Measurements from ENCODE around the gene PCDH19.
"Not testable (repeated sequence)": the region's sequence is repeated elsewhere in the genome, so short reads cannot be mapped to it uniquely, and the experiment has no call there.

The PCDH19 gene

GRCh38 chrX:100409610-100410590 lies at the start of gene PCDH19:
PCDH19 (minus strand) TSS chrX:100410273; CDS start chrX:100408597, 1,676 bp downstream.
- DNase-seq (ENCODE audit: extremely low read depth in 1 of 2, low read depth in 1 of 2), result no peak

DNA sequence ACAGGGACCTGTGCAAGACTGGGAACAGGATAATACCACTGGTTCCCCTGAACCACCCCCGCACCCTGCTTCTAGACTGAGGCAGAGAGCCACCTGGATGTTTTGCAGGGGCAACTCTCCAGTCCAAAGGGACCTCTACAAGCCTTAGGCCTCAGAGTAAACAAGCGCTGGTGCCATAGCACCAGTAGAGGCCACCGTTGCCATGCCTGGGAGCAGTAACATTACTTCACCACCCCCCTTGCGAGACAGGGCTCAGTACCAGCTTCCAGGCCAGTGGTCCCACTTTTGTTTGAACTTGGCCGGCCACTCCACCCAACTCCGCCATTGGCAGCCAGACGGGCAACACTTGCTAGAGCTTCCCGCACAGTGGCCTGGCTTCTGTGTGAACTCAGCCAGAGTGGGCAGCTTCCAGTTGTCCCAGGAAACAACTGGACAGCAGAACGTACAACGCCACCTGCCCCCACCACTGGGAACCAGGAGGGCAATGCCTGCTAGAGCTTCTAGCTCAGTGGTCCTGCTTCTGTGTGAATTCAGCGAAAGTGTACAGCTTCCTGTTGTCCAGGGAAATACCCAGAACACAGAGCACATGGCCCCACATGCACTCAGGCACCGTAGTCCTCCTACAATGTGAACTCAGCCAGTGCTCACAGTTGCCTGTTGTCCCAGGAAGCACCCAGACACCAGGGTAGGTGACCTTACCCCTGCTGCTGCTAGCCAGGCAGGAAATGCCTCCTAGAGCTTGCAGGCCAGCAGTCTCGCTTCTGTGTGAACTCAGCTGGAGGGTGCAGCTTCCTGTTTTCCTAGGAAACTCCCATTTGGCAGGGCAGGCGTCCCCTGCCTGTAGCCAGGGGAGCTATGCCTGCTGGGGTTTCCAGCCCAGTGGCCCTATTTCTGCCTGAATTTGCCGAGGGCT lies 39.9 kb upstream of the PCDH19 start:
- no peak for DNase-seq (ENCODE audit: extremely low read depth in 1 of 2, low read depth in 1 of 2)

DNA sequence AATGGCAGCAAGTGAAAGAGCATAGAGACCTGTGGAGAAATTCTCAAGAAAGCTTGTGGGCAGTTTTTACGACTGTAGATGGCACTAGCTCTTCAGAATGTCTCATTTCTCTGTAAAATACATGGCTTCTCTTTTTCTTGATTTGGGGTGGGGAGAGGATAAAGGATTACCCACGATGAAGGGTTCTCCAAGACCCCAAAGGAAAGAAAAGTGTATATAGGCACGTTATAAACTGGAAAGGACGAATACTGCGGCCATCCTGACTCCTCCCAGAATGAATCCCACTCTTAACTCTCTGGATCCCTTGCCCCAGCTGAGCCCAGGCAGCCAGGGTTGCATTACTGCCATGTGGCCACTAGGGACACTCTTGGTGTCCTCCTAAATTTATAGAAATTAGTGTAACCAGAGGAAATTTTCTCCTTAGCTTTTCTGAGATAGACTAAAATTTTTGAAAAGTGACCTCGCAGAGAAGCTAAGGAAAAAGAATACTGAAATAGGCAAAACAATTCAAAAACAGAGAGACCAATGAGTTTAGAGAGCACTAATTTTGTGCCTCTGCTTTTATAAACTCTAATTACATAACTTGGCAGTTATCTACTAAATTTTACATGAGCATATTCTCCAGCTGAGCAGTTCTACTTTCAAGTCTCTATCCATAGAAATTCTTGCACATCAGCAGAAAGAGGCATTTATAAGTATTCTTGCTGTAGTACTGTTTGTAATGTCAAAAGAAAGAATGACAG lies 37.8 kb upstream of the PCDH19 start:
- DNase-seq (ENCODE audit: extremely low read depth in 1 of 2, low read depth in 1 of 2), result no peak

- DNase-seq (ENCODE audit: extremely low read depth in 1 of 2, low read depth in 1 of 2), result no peak
These were observed 35.5 kb upstream of the PCDH19 start for GRCh38 chrX:100445593-100445992.

- DNase-seq (ENCODE audit: extremely low read depth in 1 of 2, low read depth in 1 of 2), result not testable (repeated sequence)
These were observed 31.2 kb upstream of the PCDH19 start for GRCh38 chrX:100441321-100441720.

DNA sequence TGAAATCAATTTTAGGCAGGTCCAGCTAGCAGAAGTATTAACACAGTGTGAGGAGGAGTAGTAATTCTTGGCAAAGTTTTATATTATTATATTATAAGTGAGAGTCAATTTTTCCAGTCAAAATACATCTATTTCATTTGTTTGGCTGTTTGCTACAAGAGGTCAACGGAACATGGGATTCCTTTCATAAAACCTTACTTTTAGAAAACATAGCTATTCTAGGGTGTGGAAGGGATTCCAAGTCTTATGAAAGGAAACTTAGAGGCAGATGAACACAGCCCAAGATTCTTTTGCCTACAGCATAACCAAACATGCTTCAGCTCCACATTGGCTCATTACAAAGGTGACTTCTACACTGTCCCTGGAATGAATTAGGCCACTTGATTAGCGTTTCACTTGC lies 29.9 kb upstream of the PCDH19 start:
- DNase-seq (ENCODE audit: extremely low read depth in 1 of 2, low read depth in 1 of 2), result no peak

- DNase-seq (ENCODE audit: extremely low read depth in 1 of 2, low read depth in 1 of 2), result no peak
These were observed 25.7 kb upstream of the PCDH19 start for GRCh38 chrX:100435726-100436125.

- no peak for DNase-seq (ENCODE audit: extremely low read depth in 1 of 2, low read depth in 1 of 2)
These were observed 13.9 kb upstream of the PCDH19 start for GRCh38 chrX:100424012-100424411.

- no peak for DNase-seq (ENCODE audit: extremely low read depth in 1 of 2, low read depth in 1 of 2)
These were observed 8.5 kb upstream of the PCDH19 start for GRCh38 chrX:100418556-100418955.

GRCh38 chrX:100417681-100418080 lies 7.6 kb upstream of the PCDH19 start:
- no peak for DNase-seq (ENCODE audit: extremely low read depth in 1 of 2, low read depth in 1 of 2)

DNA sequence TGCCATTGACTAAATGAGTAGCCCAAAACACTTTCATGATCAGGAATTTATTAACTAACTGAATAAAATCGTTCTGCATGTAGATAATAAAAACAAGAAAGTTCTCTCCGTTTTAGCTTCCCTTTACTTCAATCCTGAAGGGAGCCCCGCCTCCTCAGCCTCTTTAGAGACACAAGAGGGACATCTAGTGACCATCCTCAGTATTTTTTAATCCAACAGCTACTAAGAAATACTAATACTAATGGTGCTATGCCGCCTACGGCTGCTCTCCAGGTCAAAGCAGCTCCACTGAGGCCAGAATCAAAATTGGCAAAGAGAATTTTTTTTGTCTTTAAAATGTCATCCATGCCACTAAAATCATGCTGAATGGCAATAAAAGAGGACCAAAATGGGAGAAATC lies 3.2 kb upstream of the PCDH19 start:
- DNase-seq (ENCODE audit: extremely low read depth in 1 of 2, low read depth in 1 of 2), result no peak

DNA sequence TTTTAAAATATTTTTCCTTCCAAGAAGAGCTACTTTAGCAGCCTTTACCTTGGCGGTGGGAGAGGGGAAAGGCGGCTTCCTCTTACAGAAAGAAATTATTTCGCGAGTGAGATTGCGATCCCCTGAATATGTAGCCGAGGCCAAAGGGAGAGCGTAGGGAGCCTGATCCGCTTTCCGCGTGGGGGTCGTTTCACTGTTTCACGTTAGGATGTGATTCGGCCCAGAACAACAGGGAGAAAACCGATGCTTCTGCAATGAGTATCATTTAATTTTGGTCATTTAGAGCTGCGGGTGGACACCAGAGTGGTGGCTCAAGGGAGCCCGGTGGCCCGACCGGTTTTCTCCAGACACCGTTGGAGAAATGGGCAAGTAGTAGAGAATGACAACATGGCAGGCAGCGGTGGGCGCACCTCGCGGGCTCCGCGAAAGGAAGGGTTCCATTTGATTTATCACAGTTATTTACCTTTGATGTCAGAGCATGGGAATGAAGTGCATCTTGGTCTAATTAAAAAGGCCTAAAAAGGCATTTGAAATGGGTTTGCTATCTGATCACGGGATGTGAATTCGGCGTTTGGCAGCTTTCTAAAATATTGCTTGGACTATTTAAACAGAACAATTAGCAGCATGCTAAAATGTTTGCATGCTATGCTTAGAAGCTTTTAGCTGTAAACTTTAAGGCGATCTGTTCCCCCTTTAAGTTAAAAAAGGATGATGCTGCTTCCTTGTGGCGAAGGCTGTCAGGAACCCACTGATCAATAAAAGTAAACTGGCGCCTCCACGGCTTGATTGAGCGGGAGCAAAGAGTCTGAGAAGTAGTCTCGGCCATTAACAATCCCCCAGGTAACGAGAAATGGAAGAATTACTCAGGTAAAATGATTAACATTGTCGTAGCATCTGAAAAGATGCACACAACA lies 2.0 kb upstream of the PCDH19 start:
- no peak for DNase-seq (ENCODE audit: extremely low read depth in 1 of 2, low read depth in 1 of 2)

GRCh38 chrX:100410901-100411801 lies 1.1 kb upstream of the PCDH19 start:
- no peak for DNase-seq (ENCODE audit: extremely low read depth in 1 of 2, low read depth in 1 of 2)

DNA sequence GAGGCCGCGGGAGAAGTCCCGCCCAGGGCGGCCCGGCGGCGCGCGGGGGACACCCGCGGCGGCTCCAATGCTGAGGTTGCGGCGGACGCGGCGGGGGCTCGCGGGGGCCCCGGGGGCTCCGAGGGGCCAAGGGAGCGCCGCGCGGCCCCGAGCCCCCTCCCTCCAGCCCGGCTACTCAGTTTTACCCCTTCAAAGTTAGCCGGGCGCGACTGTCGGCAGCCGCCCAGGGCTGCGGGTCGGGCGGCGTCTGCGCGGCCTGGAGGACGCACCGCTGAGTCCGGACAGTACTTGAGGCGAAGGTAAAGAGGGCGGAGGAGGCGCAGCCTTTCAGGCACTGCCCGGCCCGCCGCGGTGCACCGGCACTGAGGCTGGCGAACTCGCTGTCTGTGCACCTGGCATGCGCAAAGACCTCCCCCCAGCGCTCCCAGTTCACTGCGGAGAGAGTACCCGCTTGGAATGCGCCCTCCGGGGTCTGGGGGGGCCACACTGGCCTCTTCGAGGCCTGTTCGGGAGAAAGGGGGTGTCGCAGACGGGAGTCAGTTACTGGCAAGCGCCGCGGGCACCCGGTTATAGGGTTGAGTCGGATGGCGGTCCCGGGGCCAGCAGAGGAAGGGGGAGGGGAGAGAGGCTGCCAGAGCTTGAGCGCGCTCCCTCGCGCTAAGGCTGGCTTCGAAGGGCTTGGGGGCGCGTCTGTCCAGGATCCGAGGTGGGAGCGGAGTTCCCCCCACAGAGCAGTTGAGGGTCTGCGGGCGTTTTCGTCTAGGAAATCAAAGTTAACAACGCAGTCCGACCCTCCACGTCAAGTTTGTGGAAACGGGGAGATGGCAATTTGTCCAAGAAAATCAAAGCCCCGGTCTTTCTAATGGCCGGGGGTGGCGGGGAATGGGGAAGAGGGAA lies 1.1 kb downstream of the PCDH19 start:
- DNase-seq (ENCODE audit: extremely low read depth in 1 of 2, low read depth in 1 of 2), result no peak

GRCh38 chrX:100407784-100408712 lies 2.0 kb downstream of the PCDH19 start:
- DNase-seq (ENCODE audit: extremely low read depth in 1 of 2, low read depth in 1 of 2), result no peak

- DNase-seq (ENCODE audit: extremely low read depth in 1 of 2, low read depth in 1 of 2), result no peak
These were observed 2.8 kb downstream of the PCDH19 start for GRCh38 chrX:100407147-100407783.
